Activated T-cell treated with anti-CD3 and anti-CD28 coated beads, Interleukin-2, amount 50 U/mL, for 72 hours (primary cell): ENCODE data around the gene SLC7A11. TPM values are rescaled to one million over a fixed set of nuclear protein-coding genes. Genes with fewer than 3 reads are reported as not detected.
A peak's percentile ranks its signal among the peaks of the same experiment; 100 is the strongest.

ENCODE experiments used
- ATAC-seq, 2 donors: fragments of 150-1000 bp; cut with Tn5 transposase; replicated peaks in 1 of 2; 2 replicates each; pipeline ENCODE4 v1.10.0; 2021; ENCODE audit warnings: moderate library complexity in 2 of 2, mild to moderate bottlenecking in 1 of 2
- DNase-seq, 2 donors: peaks; one replicate each; pipeline ENCODE4 v3.0.0; 2021 to 2022; ENCODE audit warnings: mixed read lengths in 1 of 2
- H3K27ac Mint-ChIP-seq: one replicate; pipeline ENCODE4 v1.8.0; 2022; ENCODE audit warnings: mild to moderate bottlenecking, moderate library complexity, mixed read lengths
- H3K27me3 Mint-ChIP-seq: one replicate; pipeline ENCODE4 v1.8.0; 2022; ENCODE audit warnings: low read depth, mixed read lengths
- H3K36me3 Mint-ChIP-seq, 2 donors: one replicate each; pipeline ENCODE4 v1.8.0; 2022; ENCODE audit warnings: mixed read lengths in 2 of 2, mild to moderate bottlenecking in 1 of 2; ENCODE audit not compliant: insufficient read depth in 2 of 2
- H3K4me1 Mint-ChIP-seq: one replicate; pipeline ENCODE4 v1.8.0; 2022; ENCODE audit warnings: low read depth, mixed read lengths
- H3K4me3 Mint-ChIP-seq, 2 donors: one replicate each; pipeline ENCODE4 v1.8.0; 2022; ENCODE audit warnings: mild to moderate bottlenecking in 2 of 2, mixed read lengths in 2 of 2, moderate library complexity in 2 of 2
- H3K9me3 Mint-ChIP-seq, 2 donors: one replicate each; pipeline ENCODE4 v1.8.0; 2022; ENCODE audit warnings: mixed read lengths in 2 of 2
- total RNA-seq, 2 donors: library from RNA; stranded (reverse); gene quantifications; one replicate each; pipeline ENCODE4 v1.2.3, GENCODE V29; 2022

Gene SLC7A11
- total RNA-seq, result 10 to 100 TPM; 13.8 to 15.4 TPM

GRCh38 chr4:138242076-138242833 is at the start of gene SLC7A11:
TSS of gene SLC7A11 (minus strand) at chr4:138242349. CDS start at chr4:138242069, 280 bp downstream.
- Mint-ChIP-seq H3K27me3 (no peaks in the 10 kb centered on the region), H3K36me3 (peaks cover 7 to 17% of the 10 kb centered on the region in 2 donors), H3K4me1 (peaks cover 41% of the 10 kb centered on the region), H3K27ac (peak within 1 kb of the TSS; percentile 87), H3K4me3 (peak within 1 kb of the TSS; percentile 90 to 98), H3K9me3 (no peaks in the 10 kb centered on the region)
- ATAC-seq (peak; percentile 95), DNase-seq (peak; percentile 69 to 74)

GRCh38 chr4:138291431-138291830 is 49.3 kb upstream of the SLC7A11 start:
- Mint-ChIP-seq H3K36me3 (no peaks in the 10 kb centered on the region), H3K9me3 (no peaks in the 10 kb centered on the region), H3K4me3 (no peak overlapping the region), H3K27me3 (no peaks in the 10 kb centered on the region), H3K4me1 (no peaks in the 10 kb centered on the region), H3K27ac (no peak overlapping the region)
- DNase-seq (no peak), ATAC-seq (no peak)

DNA sequence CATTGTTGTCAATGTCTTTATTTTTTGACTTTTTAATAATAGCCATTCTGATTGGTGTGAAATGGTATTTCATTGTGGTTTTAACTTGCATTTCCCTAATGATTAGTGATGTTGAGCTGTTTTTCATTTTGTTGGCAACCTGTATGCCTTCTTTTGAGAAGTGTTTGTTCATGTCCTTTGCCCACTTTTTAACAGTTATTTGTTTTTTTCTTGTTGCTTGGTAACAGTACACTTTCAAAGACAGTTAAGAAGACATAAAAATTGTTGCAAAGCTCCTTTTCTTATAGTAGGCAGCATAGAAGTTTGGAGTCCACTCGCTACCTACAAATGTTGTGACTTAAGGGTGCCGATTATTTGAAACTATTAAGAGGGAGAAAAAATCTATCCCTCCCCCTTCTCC is 48.7 kb upstream of the SLC7A11 start:
- Mint-ChIP-seq H3K27ac (no peak overlapping the region), H3K4me1 (no peaks in the 10 kb centered on the region), H3K27me3 (no peaks in the 10 kb centered on the region), H3K36me3 (no peaks in the 10 kb centered on the region), H3K9me3 (no peaks in the 10 kb centered on the region), H3K4me3 (no peak overlapping the region)
- DNase-seq (no peak), ATAC-seq (no peak)

- no peak for DNase-seq
- no peak overlapping the region for H3K4me3 Mint-ChIP-seq
- H3K36me3 Mint-ChIP-seq, result no peaks in the 10 kb centered on the region
- peaks cover 0 to 5% of the 10 kb centered on the region in 2 donors for H3K9me3 Mint-ChIP-seq
- ATAC-seq, result no peak
- no peaks in the 10 kb centered on the region for H3K27me3 Mint-ChIP-seq
- no peaks in the 10 kb centered on the region for H3K4me1 Mint-ChIP-seq
- H3K27ac Mint-ChIP-seq, result no peak overlapping the region
These were observed 37.1 kb upstream of the SLC7A11 start for GRCh38 chr4:138279286-138279685.

- H3K9me3 Mint-ChIP-seq, result peaks cover 0 to 3% of the 10 kb centered on the region in 2 donors
- no peak overlapping the region for H3K4me3 Mint-ChIP-seq
- H3K27me3 Mint-ChIP-seq, result peaks cover 6% of the 10 kb centered on the region
- H3K4me1 Mint-ChIP-seq, result no peaks in the 10 kb centered on the region
- ATAC-seq (no peak), DNase-seq (no peak)
- no peak overlapping the region for H3K27ac Mint-ChIP-seq
- no peaks in the 10 kb centered on the region for H3K36me3 Mint-ChIP-seq
These were observed 35.0 kb upstream of the SLC7A11 start for GRCh38 chr4:138277133-138277532.

DNA sequence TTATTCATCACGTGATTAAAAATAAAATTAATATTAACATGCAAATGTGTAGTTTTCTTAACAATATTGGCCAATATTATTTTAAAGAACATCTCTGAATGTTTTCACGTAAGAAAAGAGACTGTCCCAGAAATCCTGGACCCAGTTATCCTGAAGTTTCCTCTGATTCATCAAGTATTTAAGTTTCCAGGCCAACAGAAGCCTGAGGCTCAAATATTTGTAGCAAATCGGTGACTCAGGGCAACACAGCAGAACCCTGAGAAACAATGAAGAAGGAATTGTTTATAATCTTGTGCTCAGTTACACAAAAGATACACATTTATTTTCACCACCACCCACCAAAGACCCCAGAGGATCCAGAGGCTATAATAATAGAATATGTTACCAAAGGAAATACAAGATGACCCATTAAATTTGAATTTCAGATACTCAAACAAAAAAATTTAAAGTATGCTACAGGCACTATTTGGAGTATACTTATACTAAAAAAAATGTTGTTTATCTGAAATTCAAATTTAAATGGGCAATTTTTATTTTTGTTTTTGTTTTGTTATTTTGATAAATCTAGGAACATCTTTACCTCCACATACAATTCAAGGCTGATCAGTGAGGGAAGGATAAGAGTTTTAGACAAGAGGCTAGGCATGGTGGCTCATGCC is 33.9 kb upstream of the SLC7A11 start:
- H3K9me3 Mint-ChIP-seq, result peaks cover 0 to 2% of the 10 kb centered on the region in 2 donors
- H3K4me1 Mint-ChIP-seq, result no peaks in the 10 kb centered on the region
- no peaks in the 10 kb centered on the region for H3K36me3 Mint-ChIP-seq
- H3K27ac Mint-ChIP-seq, result no peak overlapping the region
- no peak overlapping the region for H3K4me3 Mint-ChIP-seq
- DNase-seq, result no peak
- peaks cover 6% of the 10 kb centered on the region for H3K27me3 Mint-ChIP-seq
- no peak for ATAC-seq

DNA sequence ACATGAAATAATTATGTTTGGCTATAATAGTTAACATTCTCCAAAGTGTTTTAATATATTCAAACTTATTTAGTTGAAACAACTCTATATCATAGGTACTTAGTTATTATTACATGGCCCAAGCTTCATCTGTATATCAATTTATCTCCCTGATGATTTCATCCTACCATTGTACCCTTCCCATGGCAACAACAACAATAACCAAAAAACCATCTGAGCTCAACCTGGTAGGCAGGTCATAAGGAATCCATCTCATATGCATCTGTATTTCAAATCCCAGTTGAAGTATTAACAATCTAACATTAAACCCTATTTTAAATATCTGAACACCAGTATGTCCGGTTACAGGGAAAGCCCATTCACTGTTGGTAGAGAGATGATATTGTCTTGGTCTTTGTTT is 33.1 kb upstream of the SLC7A11 start:
- Mint-ChIP-seq H3K4me3 (no peak overlapping the region), H3K36me3 (no peaks in the 10 kb centered on the region), H3K9me3 (peaks cover 0 to 2% of the 10 kb centered on the region in 2 donors), H3K27ac (no peak overlapping the region), H3K27me3 (peaks cover 6% of the 10 kb centered on the region), H3K4me1 (no peaks in the 10 kb centered on the region)
- ATAC-seq (no peak), DNase-seq (no peak)

DNA sequence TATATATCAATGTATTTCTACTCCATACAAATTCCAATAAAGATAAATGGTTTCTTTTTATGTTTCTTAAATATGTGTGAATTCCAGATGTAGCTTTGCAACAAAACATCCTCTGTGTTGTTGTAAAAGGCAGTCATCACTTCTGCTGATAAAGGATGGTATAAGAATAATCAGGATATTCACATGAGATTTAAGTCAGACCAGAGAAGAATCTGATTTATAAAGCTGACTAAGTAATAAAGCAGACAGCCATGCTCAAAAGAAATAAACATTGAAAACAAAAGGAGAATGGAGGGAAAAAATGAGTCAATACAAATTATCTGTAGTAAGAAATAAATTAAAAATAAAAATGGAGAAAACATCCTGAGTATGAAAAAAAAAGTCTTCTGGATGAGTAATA is 27.0 kb upstream of the SLC7A11 start:
- no peaks in the 10 kb centered on the region for H3K4me1 Mint-ChIP-seq
- peaks cover 12% of the 10 kb centered on the region for H3K27me3 Mint-ChIP-seq
- no peaks in the 10 kb centered on the region for H3K36me3 Mint-ChIP-seq
- no peak for DNase-seq
- H3K4me3 Mint-ChIP-seq, result no peak overlapping the region
- H3K9me3 Mint-ChIP-seq, result peaks cover 0 to 2% of the 10 kb centered on the region in 2 donors
- ATAC-seq, result no peak
- H3K27ac Mint-ChIP-seq, result no peak overlapping the region

DNA sequence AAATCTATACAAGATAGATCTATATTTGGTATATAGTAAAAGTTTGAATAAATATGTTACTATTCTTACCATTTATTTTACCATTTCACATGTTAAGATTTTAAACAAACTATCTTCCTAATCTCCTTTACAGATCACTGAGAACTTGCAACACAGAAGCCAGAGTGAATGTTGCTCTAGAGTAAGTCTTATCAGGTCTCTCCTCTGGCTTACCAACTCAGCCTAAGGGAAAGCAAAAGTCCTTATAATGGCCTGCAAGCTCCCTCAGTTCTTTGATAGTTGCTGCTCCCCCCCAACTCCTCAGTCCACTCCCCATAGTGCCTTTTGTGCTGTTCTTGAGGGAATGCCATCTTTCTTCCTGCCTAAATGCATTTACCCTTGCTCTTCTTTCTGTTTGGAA is 25.7 kb upstream of the SLC7A11 start:
- Mint-ChIP-seq H3K27me3 (peaks cover 8% of the 10 kb centered on the region), H3K9me3 (peaks cover 0 to 2% of the 10 kb centered on the region in 2 donors), H3K4me3 (no peak overlapping the region), H3K27ac (no peak overlapping the region), H3K4me1 (no peaks in the 10 kb centered on the region), H3K36me3 (no peaks in the 10 kb centered on the region)
- ATAC-seq (no peak), DNase-seq (no peak)

DNA sequence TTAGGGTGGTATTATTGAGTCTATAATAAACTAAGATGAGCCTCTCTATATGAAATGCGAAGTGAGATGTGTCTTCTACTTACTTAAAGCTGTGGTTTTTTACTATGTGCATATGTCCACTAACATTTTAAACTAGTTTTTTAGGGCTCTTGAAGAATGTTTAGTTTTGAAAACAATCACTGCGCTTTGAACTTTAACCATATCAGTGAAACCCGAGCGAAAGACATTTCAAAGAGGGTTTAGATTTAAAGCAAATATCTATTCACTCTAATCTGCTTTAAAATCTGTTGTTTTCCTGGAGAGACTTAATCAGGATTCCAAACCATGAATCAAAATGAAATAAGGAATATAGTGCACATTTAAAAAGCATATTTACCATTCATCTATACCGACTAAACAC is 24.8 kb upstream of the SLC7A11 start:
- Mint-ChIP-seq H3K27me3 (peaks cover 8% of the 10 kb centered on the region), H3K4me1 (no peaks in the 10 kb centered on the region), H3K9me3 (peaks cover 0 to 2% of the 10 kb centered on the region in 2 donors), H3K36me3 (no peaks in the 10 kb centered on the region), H3K4me3 (no peak overlapping the region), H3K27ac (no peak overlapping the region)
- ATAC-seq (no peak), DNase-seq (no peak)

GRCh38 chr4:138263247-138263816 is 21.2 kb upstream of the SLC7A11 start:
- Mint-ChIP-seq H3K4me3 (no peak overlapping the region), H3K27ac (no peak overlapping the region), H3K36me3 (no peaks in the 10 kb centered on the region), H3K9me3 (peaks cover 0 to 2% of the 10 kb centered on the region in 2 donors), H3K4me1 (no peaks in the 10 kb centered on the region), H3K27me3 (peaks cover 18% of the 10 kb centered on the region)
- no peak for ATAC-seq
- DNase-seq, result no peak

DNA sequence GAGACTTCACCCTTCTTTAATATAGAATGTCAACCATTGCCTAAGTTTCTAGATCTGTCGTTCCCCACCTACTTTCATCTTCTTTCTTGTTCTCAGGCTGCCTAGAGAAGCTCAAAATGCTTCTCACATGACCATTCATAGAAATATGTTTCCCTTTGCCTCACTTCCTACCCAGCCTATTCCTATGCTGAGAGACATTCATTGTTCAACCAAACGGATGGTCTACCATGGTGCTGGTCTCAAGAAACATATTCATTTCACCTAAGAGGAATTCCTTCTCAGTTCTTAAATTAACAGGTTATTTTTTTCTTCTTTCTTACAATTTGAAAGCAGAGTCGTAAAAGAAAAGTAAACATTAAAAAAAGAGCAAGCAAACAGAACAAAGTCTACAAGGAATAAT is 20.3 kb upstream of the SLC7A11 start:
- Mint-ChIP-seq H3K4me3 (no peak overlapping the region), H3K9me3 (peaks cover 0 to 2% of the 10 kb centered on the region in 2 donors)
- no peak for ATAC-seq

GRCh38 chr4:138262030-138262429 is 19.9 kb upstream of the SLC7A11 start:
- DNase-seq (no peak), ATAC-seq (no peak)
- no peak overlapping the region for H3K27ac Mint-ChIP-seq
- peaks cover 0 to 2% of the 10 kb centered on the region in 2 donors for H3K9me3 Mint-ChIP-seq
- H3K27me3 Mint-ChIP-seq, result peaks cover 13% of the 10 kb centered on the region
- H3K4me1 Mint-ChIP-seq, result no peaks in the 10 kb centered on the region
- no peak overlapping the region for H3K4me3 Mint-ChIP-seq
- H3K36me3 Mint-ChIP-seq, result no peaks in the 10 kb centered on the region

More for the DNA sequence above, 20.3 kb upstream of the SLC7A11 start:
- Mint-ChIP-seq H3K27me3 (peaks cover 13% of the 10 kb centered on the region), H3K36me3 (no peaks in the 10 kb centered on the region), H3K27ac (no peak overlapping the region), H3K4me1 (no peaks in the 10 kb centered on the region)
- DNase-seq, result no peak
